GM23338 (cell line): ENCODE measurements around the gene NCOA4. TPM values are rescaled to one million over a fixed set of nuclear protein-coding genes. Genes with fewer than 3 reads are reported as not detected.

ENCODE experiments used
- ATAC-seq: fragments of 200-7000 bp; cut with Tn5 transposase; 3 replicates; pipeline ENCODE4 v1.9.1; 2020
- DNase-seq: peaks from one replicate; pipeline ENCODE4 v3.0.0-alpha.2; 2015; ENCODE audit warnings: low spot score
- H2AFZ ChIP-seq: fragments of 200-600 bp; sonication (generic); 2 replicates; pipeline ENCODE4 v1.8.0; 2016; ENCODE audit warnings: antibody characterized with exemption, mild to moderate bottlenecking, moderate library complexity
- H3F3A ChIP-seq: fragments of 200-600 bp; sonication (generic); replicated peaks from 2 replicates; pipeline ENCODE4 v1.8.0; 2017; ENCODE audit warnings: antibody characterized with exemption, mixed run types, low read depth
- H3K27ac ChIP-seq: fragments of 200-600 bp; sonication (generic); 2 replicates; pipeline ENCODE4 v1.6.1; 2016; ENCODE audit warnings: low read depth
- H3K27me3 ChIP-seq: fragments of 200-600 bp; sonication (generic); 2 replicates; pipeline ENCODE4 v1.8.0; 2016; ENCODE audit warnings: mild to moderate bottlenecking, mixed run types, moderate library complexity; ENCODE audit not compliant: insufficient read depth
- H3K36me3 ChIP-seq: fragments of 200-600 bp; sonication (generic); 2 replicates; pipeline ENCODE4 v1.8.0; 2016; ENCODE audit warnings: mild to moderate bottlenecking; ENCODE audit not compliant: insufficient read depth
- H3K4me1 ChIP-seq: fragments of 200-600 bp; sonication (generic); 2 replicates; pipeline ENCODE4 v1.8.0; 2016; ENCODE audit warnings: mild to moderate bottlenecking, moderate library complexity; ENCODE audit not compliant: insufficient read depth
- H3K4me2 ChIP-seq: fragments of 200-600 bp; sonication (generic); 2 replicates; pipeline ENCODE4 v1.7.1; 2017; ENCODE audit warnings: mixed run types
- H3K4me3 ChIP-seq: fragments of 200-600 bp; sonication (generic); 2 replicates; pipeline ENCODE4 v1.6.1; 2016; ENCODE audit warnings: mixed run types
- H3K79me2 ChIP-seq: fragments of 200-600 bp; sonication (generic); replicated peaks from 2 replicates; pipeline ENCODE4 v1.8.0; 2017; ENCODE audit warnings: mild to moderate bottlenecking; ENCODE audit not compliant: insufficient read depth
- H3K9me2 ChIP-seq: fragments of 200-600 bp; sonication (generic); 2 replicates; pipeline ENCODE4 v1.8.0; 2017; ENCODE audit not compliant: insufficient read depth
- H4K20me1 ChIP-seq: fragments of 200-600 bp; sonication (generic); replicated peaks from 2 replicates; pipeline ENCODE4 v1.8.0; 2017; ENCODE audit warnings: mild to moderate bottlenecking; ENCODE audit not compliant: insufficient read depth
- H3K27ac Mint-ChIP-seq: 2 replicates; pipeline ENCODE4 v1.8.0; 2020; ENCODE audit warnings: inconsistent platforms, mild to moderate bottlenecking, moderate library complexity, mixed read lengths
- H3K27me3 Mint-ChIP-seq: 3 replicates; pipeline ENCODE4 v1.8.0; 2022; ENCODE audit warnings: low read depth, mild to moderate bottlenecking, moderate library complexity, mixed read lengths, inconsistent platforms; ENCODE audit not compliant: insufficient read depth, poor library complexity
- H3K36me3 Mint-ChIP-seq: 3 replicates; pipeline ENCODE4 v1.8.0; 2021; ENCODE audit warnings: low read depth, mild to moderate bottlenecking, inconsistent platforms, moderate library complexity, mixed read lengths
- H3K4me1 Mint-ChIP-seq: 3 replicates; pipeline ENCODE4 v1.8.0; 2020; ENCODE audit warnings: mild to moderate bottlenecking, inconsistent platforms, mixed read lengths
- H3K4me3 Mint-ChIP-seq: 3 replicates; pipeline ENCODE4 v1.8.0; 2021; ENCODE audit warnings: moderate library complexity, mild to moderate bottlenecking, inconsistent platforms, mixed read lengths
- H3K9me3 Mint-ChIP-seq: 3 replicates; pipeline ENCODE4 v1.8.0; 2020; ENCODE audit warnings: moderate library complexity, mild to moderate bottlenecking, inconsistent platforms, mixed read lengths
- CREB1 ChIP-seq: fragments of 250-450 bp; sonication (Bioruptor Pico); IDR thresholded peaks from 2 replicates; pipeline ENCODE4 v1.5.0; 2020; ENCODE audit warnings: low read depth, mild to moderate bottlenecking, moderate library complexity
- CTCF ChIP-seq, 2 experiments: fragments of 200-600 bp in 1 of 2; sonication (generic) in 1 of 2; conservative IDR thresholded peaks; 2 replicates each; pipeline versions ENCODE4 v1.5.1 to v1.6.1; 2016 to 2017; ENCODE audit warnings: antibody characterized with exemption in 2 of 2, low read depth in 2 of 2, mild to moderate bottlenecking in 2 of 2, moderate library complexity in 1 of 2
- ETS1 ChIP-seq: IDR thresholded peaks from 2 replicates; pipeline ENCODE4 v1.6.1; 2016; ENCODE audit warnings: antibody characterized with exemption
- EZH2 ChIP-seq: fragments of 200-600 bp; sonication (generic); IDR thresholded peaks from one replicate; pipeline ENCODE4 v1.8.0; 2017; ENCODE audit warnings: antibody characterized with exemption, mild to moderate bottlenecking, low read depth; ENCODE audit not compliant: unreplicated experiment
- EZH2phosphoT487 ChIP-seq: fragments of 200-600 bp; sonication (generic); IDR thresholded peaks from one replicate; pipeline ENCODE4 v1.8.1; 2018; ENCODE audit warnings: antibody characterized with exemption; ENCODE audit not compliant: unreplicated experiment
- STAT1 ChIP-seq: IDR thresholded peaks from one replicate; pipeline ENCODE4 v1.6.1; 2016; ENCODE audit warnings: antibody characterized with exemption; ENCODE audit not compliant: unreplicated experiment
- ZNF114 ChIP-seq: fragments of 250-450 bp; sonication (Bioruptor Pico); IDR thresholded peaks from 2 replicates; pipeline ENCODE4 v1.5.0; 2020; ENCODE audit warnings: mild to moderate bottlenecking, moderate library complexity
- ZNF462 ChIP-seq: fragments of 250-450 bp; sonication (Bioruptor Pico); IDR thresholded peaks from 2 replicates; pipeline ENCODE4 v1.5.0; 2020; ENCODE audit warnings: mild to moderate bottlenecking, moderate library complexity
- polyA plus RNA-seq: library from polyadenylated mRNA; unstranded; fragments of >200 nt; fragmentation: Nextera tagmentation; extraction: Ambion mirVana; gene quantifications from 2 replicates; pipeline ENCODE4 v1.2.1, GENCODE V29; 2016
- total RNA-seq: library from RNA; depleted of rRNA; stranded (reverse); fragments of >200 nt; shearing (Covaris generic); gene quantifications from 2 replicates; pipeline ENCODE4 v1.2.3, GENCODE V29; 2014

The NCOA4 gene
- total and polyA plus RNA-seq, 2 experiments from 2014 or later = 24.9 to 76.9 TPM

GRCh38 chr10:46053534-46054434, 23.4 kb upstream of the NCOA4 start:
- TF ChIP-seq STAT1 = no peak

GRCh38 chr10:46052791-46053375, 22.5 kb upstream of the NCOA4 start:
- Mint-ChIP-seq H3K27me3 (peaks cover 9% of the 10 kb centered on the region), H3K4me3 (no peak overlapping the region), H3K36me3 (no peaks in the 10 kb centered on the region), H3K27ac (peak overlapping the region; percentile 65; the same call in 1 of the 2 replicates), H3K4me1 (peaks cover 32% of the 10 kb centered on the region), H3K9me3 (no peaks in the 10 kb centered on the region)
- ATAC-seq (no peak), DNase-seq (no peak)
- Histone ChIP-seq H4K20me1 (no peaks in the 10 kb centered on the region), H3F3A (no peaks in the 10 kb centered on the region), H3K27ac (no peak overlapping the region), H3K4me2 (no peak overlapping the region), H3K9me2 (no peaks in the 10 kb centered on the region; the same call in 1 of the 2 replicates), H3K4me1 (peaks cover 24% of the 10 kb centered on the region), H3K4me3 (no peak overlapping the region), H3K27me3 (no peaks in the 10 kb centered on the region), H3K79me2 (no peaks in the 10 kb centered on the region), H3K36me3 (no peaks in the 10 kb centered on the region), H2AFZ (peak overlapping the region; percentile 94; the same call in 1 of the 2 replicates)
- no peak for TF ChIP-seq ZNF462 (CRISPR knock-in tag)
- TF ChIP-seq CTCF (conservative IDR thresholded peaks at IDR 0.05; ENCODE audit: low read depth in 2 of 2) = no peak
- TF ChIP-seq EZH2phosphoT487 = no peak
- TF ChIP-seq ZNF114 = no peak
- TF ChIP-seq EZH2 = no peak
- TF ChIP-seq CREB1 (CRISPR knock-in tag) = no peak
- TF ChIP-seq ETS1 = no peak
- no peak for TF ChIP-seq STAT1

More at GRCh38 chr10:46053534-46054434, 23.4 kb upstream of the NCOA4 start:
- Mint-ChIP-seq H3K27ac (peak overlapping the region; percentile 70; the same call in 1 of the 2 replicates), H3K27me3 (peaks cover 9% of the 10 kb centered on the region), H3K4me3 (no peak overlapping the region; the same call in 2 of the 3 replicates), H3K4me1 (peaks cover 32% of the 10 kb centered on the region), H3K9me3 (no peaks in the 10 kb centered on the region), H3K36me3 (no peaks in the 10 kb centered on the region)
- H3K36me3 ChIP-seq = no peaks in the 10 kb centered on the region
- DNase-seq (no peak), ATAC-seq (no peak)
- no peaks in the 10 kb centered on the region for H3K27me3 ChIP-seq
- peak overlapping the region; percentile 0; the same call in 1 of the 2 replicates for H2AFZ ChIP-seq
- no peak overlapping the region; the same call in 1 of the 2 replicates for H3K27ac ChIP-seq
- H3K4me2 ChIP-seq = peak overlapping the region; percentile 46; the same call in 1 of the 2 replicates
- H3K79me2 ChIP-seq = no peaks in the 10 kb centered on the region
- H3K4me3 ChIP-seq = no peak overlapping the region
- no peaks in the 10 kb centered on the region for H4K20me1 ChIP-seq
- peaks cover 24% of the 10 kb centered on the region for H3K4me1 ChIP-seq
- no peaks in the 10 kb centered on the region for H3F3A ChIP-seq
- H3K9me2 ChIP-seq = no peaks in the 10 kb centered on the region; the same call in 1 of the 2 replicates
